HEK293T (cell line): ENCODE results near the gene ARMC2.

Source experiments
- BHLHE40 ChIP-seq: fragments of 450-650 bp; IDR thresholded peaks from 2 replicates; pipeline ENCODE4 v1.6.1; 2016; ENCODE audit warnings: mild to moderate bottlenecking, moderate library complexity, borderline replicate concordance
- FOXK2 ChIP-seq: fragments of 450-650 bp; IDR thresholded peaks from 2 replicates; pipeline ENCODE4 v1.6.1; 2016; ENCODE audit warnings: mild to moderate bottlenecking
- FOXM1 ChIP-seq: fragments of 450-650 bp; IDR thresholded peaks from 2 replicates; pipeline ENCODE4 v1.6.1; 2017; ENCODE audit warnings: mild to moderate bottlenecking, borderline replicate concordance
- SP1 ChIP-seq: fragments of 450-650 bp; IDR thresholded peaks from 2 replicates; pipeline ENCODE4 v1.6.1; 2017
- TF ChIP-seq, protein P1 (sequence below): fragments of 450-650 bp; IDR thresholded peaks from 2 replicates; pipeline ENCODE4 v1.6.1; 2016

DNA sequence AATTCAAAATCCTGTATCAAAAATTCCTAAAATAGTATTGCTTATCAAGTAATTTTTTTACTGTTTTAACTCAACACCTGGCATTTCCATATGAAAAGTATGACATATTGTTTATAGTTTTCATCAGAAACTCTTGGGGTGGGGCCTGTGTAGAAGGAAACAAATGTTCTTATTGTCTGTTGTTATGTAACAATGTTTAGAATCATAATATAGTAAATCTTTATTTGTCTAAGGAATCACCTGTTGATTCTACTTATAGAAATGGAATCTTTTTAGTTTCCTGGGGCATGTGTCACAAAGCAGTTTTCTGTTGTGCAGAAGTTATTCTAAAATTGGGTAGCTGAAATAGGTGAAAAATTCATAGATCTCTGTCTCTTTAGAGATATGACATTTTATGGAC, 4.9 kb downstream of the ARMC2 start:
- TF ChIP-seq SP1 (no peak), BHLHE40 (no peak), FOXK2 (no peak), FOXM1 (no peak)
- TF ChIP-seq, protein P1, sequence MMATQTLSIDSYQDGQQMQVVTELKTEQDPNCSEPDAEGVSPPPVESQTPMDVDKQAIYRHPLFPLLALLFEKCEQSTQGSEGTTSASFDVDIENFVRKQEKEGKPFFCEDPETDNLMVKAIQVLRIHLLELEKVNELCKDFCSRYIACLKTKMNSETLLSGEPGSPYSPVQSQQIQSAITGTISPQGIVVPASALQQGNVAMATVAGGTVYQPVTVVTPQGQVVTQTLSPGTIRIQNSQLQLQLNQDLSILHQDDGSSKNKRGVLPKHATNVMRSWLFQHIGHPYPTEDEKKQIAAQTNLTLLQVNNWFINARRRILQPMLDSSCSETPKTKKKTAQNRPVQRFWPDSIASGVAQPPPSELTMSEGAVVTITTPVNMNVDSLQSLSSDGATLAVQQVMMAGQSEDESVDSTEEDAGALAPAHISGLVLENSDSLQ = no peak
